Astrocyte (in vitro differentiated cells and primary cell): ENCODE measurements around the gene STAP2.

Experiments
- EZH2 ChIP-seq: IDR thresholded peaks from 2 replicates; pipeline ENCODE4 v1.6.1; 2012; ENCODE audit warnings: mild to moderate bottlenecking, low read length, inconsistent platforms; ENCODE audit not compliant: insufficient read depth
- TF ChIP-seq, protein P1 (sequence below): IDR thresholded peaks from 2 replicates; pipeline ENCODE4 v1.5.1; 2011; ENCODE audit warnings: low read depth, mild to moderate bottlenecking, inconsistent platforms, low read length, moderate library complexity; ENCODE audit not compliant: insufficient read depth

DNA sequence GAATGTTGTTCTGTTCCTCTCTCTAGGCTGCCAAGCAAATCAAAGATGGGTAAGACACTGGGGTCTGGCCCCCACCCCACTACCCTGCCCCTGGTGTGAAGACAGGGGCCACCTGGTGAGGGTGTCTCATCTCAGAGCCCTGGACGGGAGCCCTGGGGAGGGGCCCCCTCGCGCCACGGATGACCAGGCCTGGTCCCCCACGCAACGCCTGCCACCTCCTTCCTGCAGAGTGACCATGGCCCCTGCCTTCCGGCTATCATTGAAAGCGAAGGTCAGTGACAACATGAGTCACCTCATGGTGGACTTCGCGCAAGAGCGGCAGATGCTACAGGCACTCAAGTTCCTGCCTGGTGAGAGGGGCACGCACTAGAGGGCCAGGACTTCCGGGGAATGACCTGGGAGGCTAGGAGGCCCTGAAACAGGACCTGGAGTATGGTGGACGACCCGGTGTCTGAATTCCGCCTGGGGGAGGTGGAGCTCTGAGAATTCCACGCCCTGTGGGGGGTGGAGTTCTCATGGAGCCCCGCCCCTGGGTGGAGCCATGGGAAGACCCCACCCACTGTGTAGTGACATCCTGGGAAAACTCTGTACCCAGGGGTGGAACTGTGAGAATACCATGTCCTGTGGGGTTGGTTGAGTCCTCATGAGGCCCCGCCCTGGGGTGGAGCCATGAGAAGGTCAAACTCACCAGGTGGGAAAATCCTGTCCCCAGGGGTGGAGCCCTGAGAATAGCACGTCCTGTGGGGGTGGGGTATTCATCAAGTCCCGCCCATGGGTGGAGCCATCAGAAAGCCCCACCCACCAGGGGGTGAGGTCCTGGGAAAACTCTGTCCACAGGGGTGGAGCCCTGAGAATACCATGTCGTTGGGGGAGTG, 28.1 kb downstream of the STAP2 start:
- TF ChIP-seq, protein P1, sequence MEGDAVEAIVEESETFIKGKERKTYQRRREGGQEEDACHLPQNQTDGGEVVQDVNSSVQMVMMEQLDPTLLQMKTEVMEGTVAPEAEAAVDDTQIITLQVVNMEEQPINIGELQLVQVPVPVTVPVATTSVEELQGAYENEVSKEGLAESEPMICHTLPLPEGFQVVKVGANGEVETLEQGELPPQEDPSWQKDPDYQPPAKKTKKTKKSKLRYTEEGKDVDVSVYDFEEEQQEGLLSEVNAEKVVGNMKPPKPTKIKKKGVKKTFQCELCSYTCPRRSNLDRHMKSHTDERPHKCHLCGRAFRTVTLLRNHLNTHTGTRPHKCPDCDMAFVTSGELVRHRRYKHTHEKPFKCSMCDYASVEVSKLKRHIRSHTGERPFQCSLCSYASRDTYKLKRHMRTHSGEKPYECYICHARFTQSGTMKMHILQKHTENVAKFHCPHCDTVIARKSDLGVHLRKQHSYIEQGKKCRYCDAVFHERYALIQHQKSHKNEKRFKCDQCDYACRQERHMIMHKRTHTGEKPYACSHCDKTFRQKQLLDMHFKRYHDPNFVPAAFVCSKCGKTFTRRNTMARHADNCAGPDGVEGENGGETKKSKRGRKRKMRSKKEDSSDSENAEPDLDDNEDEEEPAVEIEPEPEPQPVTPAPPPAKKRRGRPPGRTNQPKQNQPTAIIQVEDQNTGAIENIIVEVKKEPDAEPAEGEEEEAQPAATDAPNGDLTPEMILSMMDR = no peak
- TF ChIP-seq EZH2 = no peak
